HCT116 (cell line): ENCODE results near the gene DET1. TPM values are rescaled to one million over a fixed set of nuclear protein-coding genes. Genes with fewer than 3 reads are reported as not detected.
"Not testable (repeated sequence)": the region's sequence is repeated elsewhere in the genome, so short reads cannot be mapped to it uniquely, and the experiment has no call there.

Source experiments
- ATAC-seq: fragments of 200-7000 bp; cut with Tn5 transposase; 2 replicates; pipeline ENCODE4 v1.9.1; 2020; ENCODE audit warnings: mild to moderate bottlenecking, moderate library complexity
- BruUV-seq: library from RNA; stranded (reverse); fragments of 400-500 nt; replicated peaks from 2 replicates; lab custom pipeline; 2021; lab: Mats Ljungman, UMichigan
- CTCF ChIA-PET: fragments of 300-600 bp; sonication (Branson Sonifier 250); formaldehyde crosslinking; loops from one replicate; lab custom pipeline; 2021; ENCODE audit warnings: antibody characterized with exemption; lab: Charles Lee
- POLR2A ChIA-PET: fragments of 300-600, 350-600 bp; sonication (Branson Sonifier 250); formaldehyde crosslinking; loops from one replicate; lab custom pipeline; 2021; ENCODE audit warnings: antibody characterized with exemption; lab: Charles Lee
- RAD21 ChIA-PET, 2 experiments: fragments of 300-600 bp; sonication (Branson Sonifier 250); formaldehyde crosslinking; loops; one replicate each; lab custom pipeline; 2023; ENCODE audit warnings: low total read pairs in 2 of 2; ENCODE audit not compliant: uncharacterized antibody in 2 of 2, unreplicated experiment in 2 of 2, low non-redundant PET in 1 of 2; lab: Charles Lee
- DNase-seq: peaks from one replicate; pipeline ENCODE4 v3.0.0-alpha.2; 2010; ENCODE audit warnings: low read depth, low spot score
- H2AFZ ChIP-seq: fragments of 200-600 bp; shearing (Covaris generic), sonication (generic); 2 replicates; pipeline ENCODE4 v1.6.1; 2017; ENCODE audit warnings: low read depth, mixed run types, mixed read lengths, antibody characterized with exemption, low read length; ENCODE audit not compliant: poor library complexity, severe bottlenecking
- H3K27ac ChIP-seq: 2 replicates; pipeline ENCODE4 v1.5.1; 2012; ENCODE audit warnings: low read depth, low read length
- H3K27me3 ChIP-seq: fragments of 200-600 bp; sonication (generic); 2 replicates; pipeline ENCODE4 v1.6.1; 2016; ENCODE audit warnings: mixed run types, low read length, mixed read lengths; ENCODE audit not compliant: insufficient read depth
- H3K36me3 ChIP-seq, 2 experiments: fragments of 200-500 bp in 1 of 2; fragments of 200-600 bp in 1 of 2; sonication (Bioruptor generic) in 1 of 2; sonication (generic) in 1 of 2; 2 replicates each; pipeline versions ENCODE4 v1.5.1 to v1.6.1; 2014 to 2016; ENCODE audit warnings: low read length in 2 of 2, inconsistent platforms in 1 of 2, mixed read lengths in 1 of 2, mixed run types in 1 of 2; ENCODE audit not compliant: insufficient read depth in 2 of 2, control insufficient read depth in 1 of 2
- H3K4me1 ChIP-seq, 2 experiments: fragments of 200-600 bp in 1 of 2; sonication (generic) in 1 of 2; 2 replicates each; pipeline versions ENCODE4 v1.5.1 to v1.6.1; 2012 to 2017; ENCODE audit warnings: low read length in 2 of 2, inconsistent platforms in 1 of 2, mild to moderate bottlenecking in 1 of 2, mixed read lengths in 1 of 2, mixed run types in 1 of 2, moderate library complexity in 1 of 2; ENCODE audit not compliant: insufficient read depth in 2 of 2, control insufficient read depth in 1 of 2
- H3K4me2 ChIP-seq: fragments of 200-600 bp; sonication (generic); 2 replicates; pipeline ENCODE4 v1.6.1; 2017; ENCODE audit warnings: mixed run types, low read length, mixed read lengths
- H3K4me3 ChIP-seq, 2 experiments: fragments of 200-600 bp in 1 of 2; sonication (generic) in 1 of 2; replicated peaks in 1 of 2; 2 replicates each; pipeline ENCODE4 v1.5.1; 2011 to 2016; ENCODE audit warnings: low read length in 2 of 2, control low read depth in 1 of 2, low read depth in 1 of 2, mild to moderate bottlenecking in 1 of 2, mixed read lengths in 1 of 2, mixed run types in 1 of 2
- H3K79me2 ChIP-seq: fragments of 200-600 bp; sonication (generic); 2 replicates; pipeline ENCODE4 v1.6.1; 2017; ENCODE audit warnings: mild to moderate bottlenecking, mixed run types, low read length, moderate library complexity, mixed read lengths; ENCODE audit not compliant: insufficient read depth
- H3K9ac ChIP-seq: fragments of 200-600 bp; sonication (generic); 2 replicates; pipeline ENCODE4 v1.6.1; 2016; ENCODE audit warnings: low read length, mixed read lengths
- H3K9me2 ChIP-seq: fragments of 200-600 bp; sonication (generic), shearing (Covaris generic); 2 replicates; pipeline ENCODE4 v1.6.1; 2017; ENCODE audit warnings: mixed run types, mild to moderate bottlenecking, moderate library complexity; ENCODE audit not compliant: insufficient read depth
- H3K9me3 ChIP-seq, 2 experiments: fragments of 200-500 bp in 1 of 2; fragments of 200-600 bp in 1 of 2; sonication (Bioruptor generic) in 1 of 2; sonication (generic) in 1 of 2; 2 replicates each; pipeline ENCODE4 v1.6.1; 2014 to 2017; ENCODE audit warnings: low read length in 2 of 2, mixed read lengths in 2 of 2, inconsistent platforms in 1 of 2, low read depth in 1 of 2, mild to moderate bottlenecking in 1 of 2, mixed run types in 1 of 2, moderate library complexity in 1 of 2; ENCODE audit not compliant: control insufficient read depth in 1 of 2, insufficient read depth in 1 of 2
- H4K20me1 ChIP-seq: fragments of 200-600 bp; sonication (generic), shearing (Covaris generic); 2 replicates; pipeline ENCODE4 v1.6.1; 2017; ENCODE audit warnings: mixed run types, mild to moderate bottlenecking, moderate library complexity; ENCODE audit not compliant: insufficient read depth
- ATF3 ChIP-seq: IDR thresholded peaks from 2 replicates; pipeline ENCODE4 v1.6.1; 2012
- CBX3 ChIP-seq: IDR thresholded peaks from 2 replicates; pipeline ENCODE4 v1.6.1; 2012; ENCODE audit warnings: low read depth
- CEBPB ChIP-seq: IDR thresholded peaks from 2 replicates; pipeline ENCODE4 v1.6.1; 2012; ENCODE audit warnings: low read depth
- CTCF ChIP-seq, 3 experiments: fragments of 200-600 bp in 1 of 3; sonication (generic) in 1 of 3; IDR thresholded peaks in 2 of 3; conservative IDR thresholded peaks in 1 of 3; 2 replicates each; pipeline ENCODE4 v1.5.1; 2012 to 2017; ENCODE audit warnings: low read depth in 2 of 3, low read length in 2 of 3, antibody characterized with exemption in 1 of 3, borderline replicate concordance in 1 of 3, control low read depth in 1 of 3, mild to moderate bottlenecking in 1 of 3, mixed read lengths in 1 of 3, mixed run types in 1 of 3, moderate library complexity in 1 of 3; ENCODE audit not compliant: insufficient read depth in 1 of 3
- EGR1 ChIP-seq: IDR thresholded peaks from 2 replicates; pipeline ENCODE4 v1.6.1; 2012; ENCODE audit warnings: low read depth
- ELF1 ChIP-seq: IDR thresholded peaks from 2 replicates; pipeline ENCODE4 v1.6.1; 2012; ENCODE audit warnings: low read depth, borderline replicate concordance
- FOSL1 ChIP-seq: IDR thresholded peaks from 2 replicates; pipeline ENCODE4 v1.6.1; 2012; ENCODE audit warnings: low read depth
- RAD21 ChIP-seq: IDR thresholded peaks from 2 replicates; pipeline ENCODE4 v1.6.1; 2012; ENCODE audit warnings: low read depth, mild to moderate bottlenecking
- SIN3A ChIP-seq: IDR thresholded peaks from 2 replicates; pipeline ENCODE4 v1.6.1; 2012; ENCODE audit warnings: low read depth
- SP1 ChIP-seq: IDR thresholded peaks from 2 replicates; pipeline ENCODE4 v1.6.1; 2012; ENCODE audit warnings: low read depth
- ZFX ChIP-seq: fragments of 450-650 bp; IDR thresholded peaks from 2 replicates; pipeline ENCODE4 v1.6.1; 2017
- intact Hi-C: fragments of 100-400 bp; cut with micrococcal nuclease; formaldehyde crosslinking; loops from 2 replicates; pipeline ENCODE4 v1.10.0; 2022
- total RNA-seq: library from RNA; stranded (reverse); gene quantifications from one replicate; pipeline ENCODE4 v1.2.1, GENCODE V29; 2021; ENCODE audit not compliant: unreplicated experiment

Gene DET1
- total RNA-seq, 1 experiment from 2014 or later: 2.5 TPM

- no TSS peak for BruUV-seq
- no peak overlapping the region for H3K4me3 ChIP-seq
- POLR2A ChIA-PET: no interaction called here
- ATAC-seq: no peak
- H2AFZ ChIP-seq: no peak overlapping the region
- H3K9me3 ChIP-seq: no peaks in the 10 kb centered on the region
- TF ChIP-seq ZFX (no peak), ATF3 (no peak), SP1 (no peak)
- TF ChIP-seq, all 23 proteins: peak for 0
- Histone ChIP-seq H3K9me2 (no peaks in the 10 kb centered on the region), H3K9ac (no peak overlapping the region), H4K20me1 (no peaks in the 10 kb centered on the region; the same call in 1 of the 2 replicates), H3K4me1 (no peaks in the 10 kb centered on the region), H3K79me2 (0 out of 2 replicates have a peak, but pooled peaks cover 1% of the 10 kb centered on the region), H3K4me2 (no peak overlapping the region), H3K27me3 (no peaks in the 10 kb centered on the region), H3K36me3 (peaks cover 15 to 19% of the 10 kb centered on the region in 2 experiments; a peak in 3 of 4 replicates), H3K27ac (no peak overlapping the region)
- no peak for DNase-seq
- ChIA-PET CTCF (interaction anchor here (1.0 kb wide), 1 partner anchor 137 kb away, joined by 7 read pairs; no protein-coding TSS in a partner anchor), RAD21 (no interaction called here)
- intact Hi-C loops: no loop called here
These were observed 69.4 kb downstream of the DET1 start for GRCh38 chr15:88477126-88477525.

- no peak overlapping the region for H3K27ac ChIP-seq
- no peaks in the 10 kb centered on the region for H3K27me3 ChIP-seq
- no peak overlapping the region for H3K4me3 ChIP-seq
- RAD21 ChIA-PET: no interaction called here
- CTCF ChIA-PET: interaction anchor here (1.0 kb wide), 1 partner anchor 138 kb away, joined by 7 read pairs; no protein-coding TSS in a partner anchor
- ATAC-seq (peak; percentile 79), DNase-seq (peak; percentile 15)
- intact Hi-C loops: loop anchor here (1.0 kb wide), 3 partner anchors 138 to 358 kb away; no protein-coding TSS in a partner anchor
- no peaks in the 10 kb centered on the region; the same call in 1 of the 2 replicates for H4K20me1 ChIP-seq
- H3K36me3 ChIP-seq: peaks cover 15 to 19% of the 10 kb centered on the region in 2 experiments; a peak in 3 of 4 replicates
- H3K4me2 ChIP-seq: no peak overlapping the region
- POLR2A ChIA-PET: no interaction called here
- no peak overlapping the region for H2AFZ ChIP-seq
- BruUV-seq: no TSS peak
- H3K79me2 ChIP-seq: 0 out of 2 replicates have a peak, but pooled peaks cover 3% of the 10 kb centered on the region
- TF ChIP-seq CEBPB (no peak), ZFX (no peak), EGR1 (no peak), ELF1 (no peak), FOSL1 (no peak), RAD21 (peak; percentile 81), CTCF (IDR thresholded peaks at IDR 0.05 in 2 of 3, conservative IDR thresholded peaks at IDR 0.05 in 1 of 3; ENCODE audit: borderline replicate concordance in 1 of 3, insufficient read depth in 1 of 3, low read depth in 2 of 3, low read length in 2 of 3) (peak; percentile 58 to 73 (median 62)), ATF3 (no peak), CBX3 (no peak), SIN3A (no peak)
- H3K9me3 ChIP-seq: no peaks in the 10 kb centered on the region
- no peak overlapping the region for H3K9ac ChIP-seq
- no peaks in the 10 kb centered on the region for H3K4me1 ChIP-seq
- H3K9me2 ChIP-seq: no peaks in the 10 kb centered on the region
These were observed 69.8 kb downstream of the DET1 start for GRCh38 chr15:88476635-88477060.

GRCh38 chr15:88473661-88474293, 72.7 kb downstream of the DET1 start:
- POLR2A ChIA-PET, H3K9ac ChIP-seq, H3K27me3 ChIP-seq, H3K4me3 ChIP-seq, H3K9me2 ChIP-seq, DNase-seq, ATAC-seq, H3K9me3 ChIP-seq, H3K4me1 ChIP-seq, H4K20me1 ChIP-seq, H3K27ac ChIP-seq, RAD21 ChIA-PET, H2AFZ ChIP-seq, intact Hi-C loops, H3K4me2 ChIP-seq, BruUV-seq: not testable (repeated sequence)
- H3K36me3 ChIP-seq: peaks cover 15 to 19% of the 10 kb centered on the region in 2 experiments; a peak in 3 of 4 replicates
- CTCF ChIA-PET: interaction anchor here (1.1 kb wide), 1 partner anchor 361 kb away, joined by 3 read pairs; no protein-coding TSS in a partner anchor
- peaks cover 13% of the 10 kb centered on the region; the same call in 1 of the 2 replicates for H3K79me2 ChIP-seq
